PFSK-1 (cell line): ENCODE measurements around the gene PATL2.

Experiments
- FOXP2 ChIP-seq: optimal IDR thresholded peaks from 2 replicates; pipeline ENCODE3; 2011; ENCODE audit warnings: borderline replicate concordance, control low read depth, inconsistent platforms; ENCODE audit not compliant: insufficient read depth; ENCODE audit errors: extremely low read length, extremely low read depth
- POLR2AphosphoS5 ChIP-seq: IDR thresholded peaks from 2 replicates; pipeline ENCODE4 v1.6.1; 2012; ENCODE audit warnings: low read depth, mild to moderate bottlenecking, control low read depth, low read length, moderate library complexity
- SIN3A ChIP-seq: IDR thresholded peaks from 2 replicates; pipeline ENCODE4 v1.6.1; 2012; ENCODE audit warnings: mild to moderate bottlenecking, low read length, moderate library complexity, borderline replicate concordance; ENCODE audit not compliant: insufficient read depth
- TAF1 ChIP-seq: IDR thresholded peaks from 2 replicates; pipeline ENCODE4 v1.6.1; 2012; ENCODE audit warnings: low read length, control low read depth, borderline replicate concordance; ENCODE audit not compliant: insufficient read depth
- TF ChIP-seq, protein P1 (sequence below), 2 experiments: IDR thresholded peaks; 2 replicates each; pipeline versions ENCODE4 v1.6.1 to v1.8.0; 2011 to 2012; ENCODE audit warnings: low read depth in 2 of 2, low read length in 2 of 2, control low read depth in 1 of 2, inconsistent platforms in 1 of 2, mild to moderate bottlenecking in 1 of 2, moderate library complexity in 1 of 2; ENCODE audit not compliant: insufficient read depth in 1 of 2

PATL2 gene

DNA sequence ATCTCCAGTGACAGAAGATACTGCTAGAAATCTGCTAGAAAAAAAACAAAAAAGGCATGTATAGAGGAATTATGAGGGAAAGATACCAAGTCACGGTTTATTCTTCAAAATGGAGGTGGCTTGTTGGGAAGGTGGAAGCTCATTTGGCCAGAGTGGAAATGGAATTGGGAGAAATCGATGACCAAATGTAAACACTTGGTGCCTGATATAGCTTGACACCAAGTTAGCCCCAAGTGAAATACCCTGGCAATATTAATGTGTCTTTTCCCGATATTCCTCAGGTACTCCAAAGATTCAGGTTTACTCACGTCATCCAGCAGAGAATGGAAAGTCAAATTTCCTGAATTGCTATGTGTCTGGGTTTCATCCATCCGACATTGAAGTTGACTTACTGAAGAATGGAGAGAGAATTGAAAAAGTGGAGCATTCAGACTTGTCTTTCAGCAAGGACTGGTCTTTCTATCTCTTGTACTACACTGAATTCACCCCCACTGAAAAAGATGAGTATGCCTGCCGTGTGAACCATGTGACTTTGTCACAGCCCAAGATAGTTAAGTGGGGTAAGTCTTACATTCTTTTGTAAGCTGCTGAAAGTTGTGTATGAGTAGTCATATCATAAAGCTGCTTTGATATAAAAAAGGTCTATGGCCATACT lies 4.1 kb upstream of the PATL2 start:
- TF ChIP-seq, protein P1, sequence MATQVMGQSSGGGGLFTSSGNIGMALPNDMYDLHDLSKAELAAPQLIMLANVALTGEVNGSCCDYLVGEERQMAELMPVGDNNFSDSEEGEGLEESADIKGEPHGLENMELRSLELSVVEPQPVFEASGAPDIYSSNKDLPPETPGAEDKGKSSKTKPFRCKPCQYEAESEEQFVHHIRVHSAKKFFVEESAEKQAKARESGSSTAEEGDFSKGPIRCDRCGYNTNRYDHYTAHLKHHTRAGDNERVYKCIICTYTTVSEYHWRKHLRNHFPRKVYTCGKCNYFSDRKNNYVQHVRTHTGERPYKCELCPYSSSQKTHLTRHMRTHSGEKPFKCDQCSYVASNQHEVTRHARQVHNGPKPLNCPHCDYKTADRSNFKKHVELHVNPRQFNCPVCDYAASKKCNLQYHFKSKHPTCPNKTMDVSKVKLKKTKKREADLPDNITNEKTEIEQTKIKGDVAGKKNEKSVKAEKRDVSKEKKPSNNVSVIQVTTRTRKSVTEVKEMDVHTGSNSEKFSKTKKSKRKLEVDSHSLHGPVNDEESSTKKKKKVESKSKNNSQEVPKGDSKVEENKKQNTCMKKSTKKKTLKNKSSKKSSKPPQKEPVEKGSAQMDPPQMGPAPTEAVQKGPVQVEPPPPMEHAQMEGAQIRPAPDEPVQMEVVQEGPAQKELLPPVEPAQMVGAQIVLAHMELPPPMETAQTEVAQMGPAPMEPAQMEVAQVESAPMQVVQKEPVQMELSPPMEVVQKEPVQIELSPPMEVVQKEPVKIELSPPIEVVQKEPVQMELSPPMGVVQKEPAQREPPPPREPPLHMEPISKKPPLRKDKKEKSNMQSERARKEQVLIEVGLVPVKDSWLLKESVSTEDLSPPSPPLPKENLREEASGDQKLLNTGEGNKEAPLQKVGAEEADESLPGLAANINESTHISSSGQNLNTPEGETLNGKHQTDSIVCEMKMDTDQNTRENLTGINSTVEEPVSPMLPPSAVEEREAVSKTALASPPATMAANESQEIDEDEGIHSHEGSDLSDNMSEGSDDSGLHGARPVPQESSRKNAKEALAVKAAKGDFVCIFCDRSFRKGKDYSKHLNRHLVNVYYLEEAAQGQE (IDR thresholded peaks at IDR 0.05; ENCODE audit: insufficient read depth in 1 of 2, low read depth in 2 of 2, low read length in 2 of 2): no peak
- TF ChIP-seq FOXP2 (no peak), TAF1 (no peak), POLR2AphosphoS5 (no peak), SIN3A (no peak)

DNA sequence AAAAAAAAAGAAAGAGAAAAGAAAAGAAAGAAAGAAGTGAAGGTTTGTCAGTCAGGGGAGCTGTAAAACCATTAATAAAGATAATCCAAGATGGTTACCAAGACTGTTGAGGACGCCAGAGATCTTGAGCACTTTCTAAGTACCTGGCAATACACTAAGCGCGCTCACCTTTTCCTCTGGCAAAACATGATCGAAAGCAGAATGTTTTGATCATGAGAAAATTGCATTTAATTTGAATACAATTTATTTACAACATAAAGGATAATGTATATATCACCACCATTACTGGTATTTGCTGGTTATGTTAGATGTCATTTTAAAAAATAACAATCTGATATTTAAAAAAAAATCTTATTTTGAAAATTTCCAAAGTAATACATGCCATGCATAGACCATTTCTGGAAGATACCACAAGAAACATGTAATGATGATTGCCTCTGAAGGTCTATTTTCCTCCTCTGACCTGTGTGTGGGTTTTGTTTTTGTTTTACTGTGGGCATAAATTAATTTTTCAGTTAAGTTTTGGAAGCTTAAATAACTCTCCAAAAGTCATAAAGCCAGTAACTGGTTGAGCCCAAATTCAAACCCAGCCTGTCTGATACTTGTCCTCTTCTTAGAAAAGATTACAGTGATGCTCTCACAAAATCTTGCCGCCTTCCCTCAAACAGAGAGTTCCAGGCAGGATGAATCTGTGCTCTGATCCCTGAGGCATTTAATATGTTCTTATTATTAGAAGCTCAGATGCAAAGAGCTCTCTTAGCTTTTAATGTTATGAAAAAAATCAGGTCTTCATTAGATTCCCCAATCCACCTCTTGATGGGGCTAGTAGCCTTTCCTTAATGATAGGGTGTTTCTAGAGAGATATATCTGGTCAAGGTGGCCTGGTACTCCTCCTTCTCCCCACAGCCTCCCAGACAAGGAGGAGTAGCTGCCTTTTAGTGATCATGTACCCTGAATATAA lies 2.2 kb upstream of the PATL2 start:
- TF ChIP-seq POLR2AphosphoS5 (no peak), SIN3A (no peak), TAF1 (no peak), FOXP2 (no peak)
- TF ChIP-seq, protein P1 (IDR thresholded peaks at IDR 0.05; ENCODE audit: insufficient read depth in 1 of 2, low read depth in 2 of 2, low read length in 2 of 2): no peak

DNA sequence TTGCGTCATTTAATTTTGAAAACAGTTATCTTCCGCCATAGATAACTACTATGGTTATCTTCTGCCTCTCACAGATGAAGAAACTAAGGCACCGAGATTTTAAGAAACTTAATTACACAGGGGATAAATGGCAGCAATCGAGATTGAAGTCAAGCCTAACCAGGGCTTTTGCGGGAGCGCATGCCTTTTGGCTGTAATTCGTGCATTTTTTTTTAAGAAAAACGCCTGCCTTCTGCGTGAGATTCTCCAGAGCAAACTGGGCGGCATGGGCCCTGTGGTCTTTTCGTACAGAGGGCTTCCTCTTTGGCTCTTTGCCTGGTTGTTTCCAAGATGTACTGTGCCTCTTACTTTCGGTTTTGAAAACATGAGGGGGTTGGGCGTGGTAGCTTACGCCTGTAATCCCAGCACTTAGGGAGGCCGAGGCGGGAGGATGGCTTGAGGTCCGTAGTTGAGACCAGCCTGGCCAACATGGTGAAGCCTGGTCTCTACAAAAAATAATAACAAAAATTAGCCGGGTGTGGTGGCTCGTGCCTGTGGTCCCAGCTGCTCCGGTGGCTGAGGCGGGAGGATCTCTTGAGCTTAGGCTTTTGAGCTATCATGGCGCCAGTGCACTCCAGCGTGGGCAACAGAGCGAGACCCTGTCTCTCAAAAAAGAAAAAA lies 1.4 kb upstream of the PATL2 start:
- TF ChIP-seq TAF1: no peak
- no peak for TF ChIP-seq FOXP2
- TF ChIP-seq SIN3A: no peak
- no peak for TF ChIP-seq POLR2AphosphoS5
- TF ChIP-seq, protein P1 (IDR thresholded peaks at IDR 0.05; ENCODE audit: insufficient read depth in 1 of 2, low read depth in 2 of 2, low read length in 2 of 2): no peak

DNA sequence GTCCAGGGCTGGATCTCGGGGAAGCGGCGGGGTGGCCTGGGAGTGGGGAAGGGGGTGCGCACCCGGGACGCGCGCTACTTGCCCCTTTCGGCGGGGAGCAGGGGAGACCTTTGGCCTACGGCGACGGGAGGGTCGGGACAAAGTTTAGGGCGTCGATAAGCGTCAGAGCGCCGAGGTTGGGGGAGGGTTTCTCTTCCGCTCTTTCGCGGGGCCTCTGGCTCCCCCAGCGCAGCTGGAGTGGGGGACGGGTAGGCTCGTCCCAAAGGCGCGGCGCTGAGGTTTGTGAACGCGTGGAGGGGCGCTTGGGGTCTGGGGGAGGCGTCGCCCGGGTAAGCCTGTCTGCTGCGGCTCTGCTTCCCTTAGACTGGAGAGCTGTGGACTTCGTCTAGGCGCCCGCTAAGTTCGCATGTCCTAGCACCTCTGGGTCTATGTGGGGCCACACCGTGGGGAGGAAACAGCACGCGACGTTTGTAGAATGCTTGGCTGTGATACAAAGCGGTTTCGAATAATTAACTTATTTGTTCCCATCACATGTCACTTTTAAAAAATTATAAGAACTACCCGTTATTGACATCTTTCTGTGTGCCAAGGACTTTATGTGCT lies 721 bp upstream of the PATL2 start:
- TF ChIP-seq POLR2AphosphoS5 (no peak), TAF1 (no peak), FOXP2 (no peak), SIN3A (no peak)
- TF ChIP-seq, protein P1 (IDR thresholded peaks at IDR 0.05; ENCODE audit: insufficient read depth in 1 of 2, low read depth in 2 of 2, low read length in 2 of 2): no peak
